ENCODE measurements around the gene NT5DC4. TPM values are rescaled to one million over a fixed set of nuclear protein-coding genes. Genes with fewer than 3 reads are reported as not detected.
A peak's percentile ranks its signal among the peaks of the same experiment; 100 is the strongest.

NT5DC4 gene
- total RNA-seq, 6 experiments from 2014 or later, result not detected

GRCh38 chr2:112708968-112709367 lies 11.9 kb upstream of the NT5DC4 start:
- Mint-ChIP-seq H3K4me3 (no peak overlapping the region), H3K27me3 (ENCODE audit: insufficient read depth) (peaks cover 4% of the 10 kb centered on the region; the same call in 1 of the 2 replicates), H3K36me3 (ENCODE audit: low read depth) (no peaks in the 10 kb centered on the region), H3K9me3 (no peaks in the 10 kb centered on the region), H3K4me1 (ENCODE audit: low read depth) (peaks cover 47% of the 10 kb centered on the region), H3K27ac (no peak overlapping the region)
- no peak for DNase-seq
- no peak for TF ChIP-seq CTCF (IDR thresholded peaks at IDR 0.05)

DNA sequence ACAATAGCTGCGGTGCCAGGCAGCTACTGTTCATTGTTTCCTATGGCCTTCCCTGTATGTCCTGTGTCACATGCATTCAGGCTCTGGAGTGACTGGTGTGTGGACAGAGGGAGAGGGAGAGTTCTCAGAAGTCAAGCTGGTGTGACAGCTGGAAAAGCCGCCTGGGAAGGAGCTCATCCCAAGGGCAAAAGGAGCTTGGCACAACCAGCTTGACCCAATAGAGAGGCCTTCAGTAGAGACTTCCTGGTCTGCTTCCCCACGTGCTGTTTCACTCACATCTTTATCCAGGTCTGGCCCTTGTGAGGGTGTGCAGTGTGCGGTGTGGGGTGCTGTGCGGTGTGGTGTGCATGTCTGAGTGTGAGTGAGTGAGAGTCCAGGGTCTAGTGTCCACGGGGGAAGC lies 11.1 kb upstream of the NT5DC4 start:
- Mint-ChIP-seq H3K36me3 (ENCODE audit: low read depth) (no peaks in the 10 kb centered on the region), H3K27ac (no peak overlapping the region), H3K4me1 (ENCODE audit: low read depth) (peaks cover 53% of the 10 kb centered on the region), H3K9me3 (no peaks in the 10 kb centered on the region), H3K27me3 (ENCODE audit: insufficient read depth) (peaks cover 4% of the 10 kb centered on the region; the same call in 1 of the 2 replicates), H3K4me3 (no peak overlapping the region)
- no peak for TF ChIP-seq CTCF (IDR thresholded peaks at IDR 0.05)
- no peak for DNase-seq

GRCh38 chr2:112710956-112711750 lies 9.7 kb upstream of the NT5DC4 start:
- no peak for DNase-seq
- Mint-ChIP-seq H3K4me1 (ENCODE audit: low read depth) (peaks cover 47% of the 10 kb centered on the region), H3K27ac (no peak overlapping the region), H3K4me3 (no peak overlapping the region), H3K9me3 (no peaks in the 10 kb centered on the region), H3K36me3 (ENCODE audit: low read depth) (no peaks in the 10 kb centered on the region), H3K27me3 (ENCODE audit: insufficient read depth) (peaks cover 4% of the 10 kb centered on the region; the same call in 1 of the 2 replicates)
- TF ChIP-seq CTCF (IDR thresholded peaks at IDR 0.05), result no peak

DNA sequence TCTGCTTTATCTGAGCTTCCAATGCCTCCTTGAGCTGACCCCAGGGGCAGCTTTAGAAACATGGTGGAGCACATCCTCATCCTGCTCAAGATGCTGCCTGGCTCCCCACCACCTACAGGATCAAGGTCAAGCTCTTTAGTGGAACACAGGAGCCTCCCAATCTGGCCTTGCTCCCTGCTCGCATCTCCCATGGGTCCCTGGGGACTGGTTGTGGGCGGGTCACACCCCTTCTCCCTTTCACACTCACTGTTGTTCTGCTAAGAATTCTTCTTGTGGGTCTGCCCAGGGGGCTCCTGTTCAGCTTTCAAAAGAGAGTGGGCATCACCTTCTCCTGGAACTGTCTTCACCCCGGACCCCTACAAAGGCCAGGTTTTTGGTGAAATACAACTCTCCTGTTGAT lies 8.4 kb upstream of the NT5DC4 start:
- Mint-ChIP-seq H3K4me3 (no peak overlapping the region), H3K4me1 (ENCODE audit: low read depth) (peaks cover 34% of the 10 kb centered on the region), H3K9me3 (peaks cover 4% of the 10 kb centered on the region; the same call in 1 of the 2 replicates), H3K36me3 (ENCODE audit: low read depth) (no peaks in the 10 kb centered on the region), H3K27me3 (ENCODE audit: insufficient read depth) (peaks cover 4% of the 10 kb centered on the region; the same call in 1 of the 2 replicates), H3K27ac (peak overlapping the region; percentile 87)
- no peak for DNase-seq
- no peak for TF ChIP-seq CTCF (IDR thresholded peaks at IDR 0.05)

- Mint-ChIP-seq H3K27me3 (ENCODE audit: insufficient read depth) (peaks cover 4% of the 10 kb centered on the region), H3K9me3 (peaks cover 4% of the 10 kb centered on the region; the same call in 1 of the 2 replicates), H3K4me3 (peak overlapping the region; percentile 53; the same call in 1 of the 2 replicates), H3K36me3 (ENCODE audit: low read depth) (no peaks in the 10 kb centered on the region), H3K27ac (peak overlapping the region; percentile 87), H3K4me1 (ENCODE audit: low read depth) (peaks cover 32% of the 10 kb centered on the region)
- TF ChIP-seq CTCF (IDR thresholded peaks at IDR 0.05), result no peak
- DNase-seq, result peak; percentile 56
These were observed 7.8 kb upstream of the NT5DC4 start for GRCh38 chr2:112712903-112713584.
